H1 (cell line): ENCODE data around the gene SLCO4A1. TPM values are rescaled to one million over a fixed set of nuclear protein-coding genes. Genes with fewer than 3 reads are reported as not detected.

Experiments
- CTCF ChIA-PET: fragments of 300-600 bp; sonication (Branson Sonifier 250); formaldehyde crosslinking; loops from one replicate; lab custom pipeline; 2021; ENCODE audit not compliant: partially characterized antibody; lab: Charles Lee
- POLR2A ChIA-PET: fragments of 300-600 bp; sonication (Branson Sonifier 250); formaldehyde crosslinking; loops from one replicate; lab custom pipeline; 2021; ENCODE audit warnings: inconsistent platforms; ENCODE audit not compliant: partially characterized antibody; lab: Charles Lee
- DNase-seq, 2 experiments: peaks; one replicate each; pipeline versions ENCODE4 v3.0.0 to v3.0.0-alpha.2; 2010 to 2022; ENCODE audit warnings: low spot score in 2 of 2, low read depth in 1 of 2, mixed read lengths in 1 of 2
- FAIRE-seq: peaks from 2 replicates; lab custom pipeline; 2011; peaks lifted over from hg19 to GRCh38; lab: Jason Lieb, UNC
- H2AFZ ChIP-seq: 2 replicates; pipeline ENCODE4 v1.8.1; 2012; ENCODE audit warnings: low read length, inconsistent platforms
- H2AK5ac ChIP-seq: 2 replicates; pipeline ENCODE4 v1.6.1; 2013; ENCODE audit warnings: low read depth, low read length
- H2BK120ac ChIP-seq: replicated peaks from 2 replicates; pipeline ENCODE3; 2013; ENCODE audit warnings: low read depth, low read length, inconsistent platforms
- H2BK12ac ChIP-seq: 2 replicates; pipeline ENCODE4 v1.6.1; 2013; ENCODE audit warnings: low read depth, low read length
- H2BK15ac ChIP-seq: 2 replicates; pipeline ENCODE4 v1.6.1; 2013; ENCODE audit warnings: low read length
- H2BK20ac ChIP-seq: 2 replicates; pipeline ENCODE4 v1.6.1; 2013; ENCODE audit warnings: low read length
- H2BK5ac ChIP-seq: 2 replicates; pipeline ENCODE4 v1.6.1; 2013; ENCODE audit warnings: low read depth, low read length
- H3K14ac ChIP-seq: 2 replicates; pipeline ENCODE4 v1.6.1; 2013; ENCODE audit warnings: inconsistent platforms; ENCODE audit not compliant: insufficient read length
- H3K18ac ChIP-seq: 2 replicates; pipeline ENCODE4 v1.6.1; 2013; ENCODE audit warnings: low read length; ENCODE audit errors: extremely low read depth
- H3K23ac ChIP-seq: 2 replicates; pipeline ENCODE4 v1.6.1; 2013; ENCODE audit warnings: inconsistent platforms; ENCODE audit not compliant: insufficient read length
- H3K23me2 ChIP-seq: 2 replicates; pipeline ENCODE4 v1.6.1; 2013; ENCODE audit warnings: low read depth, low read length
- H3K27ac ChIP-seq: 2 replicates; pipeline ENCODE4 v1.6.1; 2011; ENCODE audit warnings: low read depth, low read length, inconsistent platforms
- H3K27me3 ChIP-seq, 4 experiments: replicated peaks in 1 of 4; 1 replicate in 1 of 4; 2 replicates in 3 of 4; pipeline versions ENCODE4 v1.6.1 to v1.8.1; 2011 to 2013; ENCODE audit warnings: low read length in 3 of 4, mild to moderate bottlenecking in 3 of 4, inconsistent platforms in 2 of 4, mixed read lengths in 2 of 4, moderate library complexity in 1 of 4; ENCODE audit not compliant: control insufficient read depth in 3 of 4, insufficient read depth in 3 of 4; ENCODE audit errors: extremely low read depth in 1 of 4
- H3K36me3 ChIP-seq, 4 experiments: 2 replicates each; pipeline versions ENCODE4 v1.6.1 to v1.8.1; 2011 to 2013; ENCODE audit warnings: mild to moderate bottlenecking in 4 of 4, low read length in 3 of 4, moderate library complexity in 2 of 4, control low read depth in 1 of 4, inconsistent platforms in 1 of 4; ENCODE audit not compliant: insufficient read depth in 4 of 4, control insufficient read depth in 2 of 4
- H3K4ac ChIP-seq: replicated peaks from 2 replicates; pipeline ENCODE3; 2013; ENCODE audit warnings: low read length, low read depth, mixed read lengths, inconsistent platforms; ENCODE audit not compliant: insufficient read length
- H3K4me1 ChIP-seq, 4 experiments: replicated peaks in 1 of 4; 1 replicate in 1 of 4; 2 replicates in 3 of 4; pipeline versions ENCODE4 v1.6.1 to v1.8.1; 2011 to 2013; ENCODE audit warnings: low read length in 3 of 4, inconsistent platforms in 2 of 4, mixed read lengths in 1 of 4; ENCODE audit not compliant: insufficient read depth in 4 of 4, control insufficient read depth in 3 of 4
- H3K4me2 ChIP-seq, 2 experiments: 2 replicates each; pipeline versions ENCODE4 v1.6.1 to v1.8.1; 2011 to 2013; ENCODE audit warnings: low read depth in 2 of 2, low read length in 2 of 2, control low read depth in 1 of 2, inconsistent platforms in 1 of 2, mild to moderate bottlenecking in 1 of 2; ENCODE audit not compliant: insufficient read depth in 1 of 2
- H3K4me3 ChIP-seq, 4 experiments: fragments of 200-600, 300-600 bp in 1 of 4; sonication (generic), shearing (Covaris generic), sonication (Bioruptor Twin) in 1 of 4; 2 replicates each; pipeline versions ENCODE4 v1.5.1 to v1.8.1; 2011 to 2016; ENCODE audit warnings: low read length in 4 of 4, low read depth in 3 of 4, control low read depth in 2 of 4, inconsistent platforms in 2 of 4, mild to moderate bottlenecking in 2 of 4, mixed read lengths in 1 of 4, moderate library complexity in 1 of 4; ENCODE audit not compliant: insufficient read depth in 2 of 4; ENCODE audit errors: extremely low read depth in 1 of 4
- H3K56ac ChIP-seq: replicated peaks from 2 replicates; pipeline ENCODE3; 2013; ENCODE audit warnings: low read depth, mild to moderate bottlenecking, mixed read lengths, low read length, inconsistent platforms; ENCODE audit not compliant: insufficient read length
- H3K79me1 ChIP-seq: 2 replicates; pipeline ENCODE4 v1.6.1; 2013; ENCODE audit warnings: low read depth, low read length, control low read depth
- H3K79me2 ChIP-seq, 2 experiments: 2 replicates each; pipeline versions ENCODE4 v1.6.1 to v1.8.1; 2012 to 2013; ENCODE audit warnings: low read length in 2 of 2, mild to moderate bottlenecking in 2 of 2, inconsistent platforms in 1 of 2; ENCODE audit not compliant: insufficient read depth in 2 of 2, control insufficient read depth in 1 of 2
- H3K9ac ChIP-seq, 4 experiments: replicated peaks in 1 of 4; 1 replicate in 1 of 4; 2 replicates in 3 of 4; pipeline versions ENCODE4 v1.6.1 to v1.8.1; 2011 to 2013; ENCODE audit warnings: low read depth in 3 of 4, low read length in 3 of 4, control low read depth in 2 of 4, mild to moderate bottlenecking in 2 of 4, moderate library complexity in 2 of 4, inconsistent platforms in 1 of 4; ENCODE audit errors: extremely low read depth in 1 of 4
- H3K9me3 ChIP-seq, 2 experiments: 2 replicates each; pipeline versions ENCODE4 v1.6.1 to v1.8.1; 2012 to 2013; ENCODE audit warnings: mild to moderate bottlenecking in 2 of 2, moderate library complexity in 2 of 2, control low read depth in 1 of 2, inconsistent platforms in 1 of 2, low read depth in 1 of 2, low read length in 1 of 2, mixed read lengths in 1 of 2; ENCODE audit not compliant: insufficient read depth in 2 of 2
- H4K20me1 ChIP-seq, 2 experiments: replicated peaks in 1 of 2; 2 replicates each; pipeline versions ENCODE3 to v1.8.1; 2011 to 2013; ENCODE audit warnings: inconsistent platforms in 2 of 2, low read length in 2 of 2, mild to moderate bottlenecking in 1 of 2; ENCODE audit not compliant: insufficient read depth in 2 of 2, control insufficient read depth in 1 of 2
- H4K5ac ChIP-seq: 2 replicates; pipeline ENCODE4 v1.6.1; 2013; ENCODE audit warnings: low read length, low read depth, mixed read lengths, inconsistent platforms; ENCODE audit not compliant: insufficient read length
- H4K8ac ChIP-seq: 2 replicates; pipeline ENCODE4 v1.8.0; 2013; ENCODE audit warnings: mild to moderate bottlenecking, moderate library complexity, low read length, inconsistent platforms; ENCODE audit not compliant: insufficient read depth; ENCODE audit errors: extremely low read depth
- H4K91ac ChIP-seq: replicated peaks from 2 replicates; pipeline ENCODE3; 2013; ENCODE audit warnings: low read length, mixed read lengths, inconsistent platforms; ENCODE audit not compliant: insufficient read length
- ASH2L ChIP-seq: fragments of 200-600, 300-600 bp; sonication (generic); IDR thresholded peaks from one replicate; pipeline ENCODE4 v1.7.1; 2017; ENCODE audit warnings: low read length
- BACH1 ChIP-seq: IDR thresholded peaks from 2 replicates; pipeline ENCODE4 v1.6.1; 2012; ENCODE audit warnings: low read length, improper control_type of control experiment
- BRCA1 ChIP-seq: IDR thresholded peaks from 2 replicates; pipeline ENCODE4 v1.6.1; 2012; ENCODE audit warnings: low read depth, low read length, improper control_type of control experiment
- CBX5 ChIP-seq: fragments of 300-800, 300-1000 bp; sonication (generic); IDR thresholded peaks from 2 replicates; pipeline ENCODE4 v1.7.1; 2016; ENCODE audit warnings: antibody characterized with exemption, low read length, low read depth
- CHD1 ChIP-seq: IDR thresholded peaks from 2 replicates; pipeline ENCODE4 v1.6.1; 2012; ENCODE audit warnings: low read depth, low read length, improper control_type of control experiment
- GABPA ChIP-seq: IDR thresholded peaks from 2 replicates; pipeline ENCODE4 v1.6.1; 2011; ENCODE audit warnings: mild to moderate bottlenecking, low read length, moderate library complexity, borderline replicate concordance; ENCODE audit not compliant: insufficient read depth
- KDM1A ChIP-seq: fragments of 200-600, 300-600 bp; sonication (generic); IDR thresholded peaks from 2 replicates; pipeline ENCODE4 v1.7.1; 2016; ENCODE audit warnings: mild to moderate bottlenecking, low read length, borderline replicate concordance
- RNF2 ChIP-seq: fragments of 200-900, 300-1000 bp; sonication (generic); IDR thresholded peaks from 2 replicates; pipeline ENCODE4 v1.7.1; 2016; ENCODE audit warnings: borderline replicate concordance, low read depth, mild to moderate bottlenecking, antibody characterized with exemption, low read length; ENCODE audit not compliant: poor library complexity, severe bottlenecking; ENCODE audit errors: missing control alignments
- SP1 ChIP-seq: IDR thresholded peaks from 2 replicates; pipeline ENCODE4 v1.6.1; 2011; ENCODE audit warnings: low read depth, low read length
- SP4 ChIP-seq: IDR thresholded peaks from 2 replicates; pipeline ENCODE4 v1.6.1; 2012; ENCODE audit warnings: low read length, inconsistent platforms
- WGBS, 2 experiments: shearing (Covaris generic) in 1 of 2; methylation state at CpG; one replicate each; pipeline versions ENCODE4 v1.1.6 to v1.1.7; 2013 to 2015; ENCODE audit warnings: low lambda C conversion rate in 2 of 2, mixed read lengths in 2 of 2, inconsistent platforms in 1 of 2, low coverage in 1 of 2, missing lambda C conversion rate in 1 of 2; ENCODE audit not compliant: insufficient replicate concordance in 2 of 2, insufficient coverage in 1 of 2, insufficient read length in 1 of 2; ENCODE audit errors: extremely low coverage in 1 of 2, missing lambda C conversion rate in 1 of 2; 5-methylcytosine and 5-hydroxymethylcytosine counted together
- polyA plus RNA-seq, 7 experiments: library from polyadenylated mRNA; depleted of rRNA in 3 of 7; stranded (reverse) in 5 of 7; unstranded in 2 of 7; fragments of >200 nt in 5 of 7; fragments of 200-250 nt in 2 of 7; gene quantifications; 1 replicate in 5 of 7; 2 replicates in 1 of 7; 4 replicates in 1 of 7; pipeline versions ENCODE4 v1.2.1 to v1.2.3, GENCODE V29; 2011 to 2013; ENCODE audit warnings: missing spikeins in 2 of 7, mixed read lengths in 2 of 7
- total RNA-seq: library from RNA; stranded (reverse); fragmentation: NEBNext Ultra II Directional; extraction: Animal tissue kit (Norgen Biotek cat#: 25700); gene quantifications from 2 replicates; pipeline ENCODE4 v1.2.1, GENCODE V29; 2021
- TF ChIP-seq, protein P1 (sequence below): IDR thresholded peaks from 2 replicates; pipeline ENCODE4 v1.6.1; 2011; ENCODE audit warnings: low read length, improper control_type of control experiment

SLCO4A1 gene
- total and polyA plus RNA-seq, 2 of the 8 experiments (the other 6 are each of a cell fraction or from before 2014, with no cell fraction given): 10.5 to 18.5 TPM

DNA sequence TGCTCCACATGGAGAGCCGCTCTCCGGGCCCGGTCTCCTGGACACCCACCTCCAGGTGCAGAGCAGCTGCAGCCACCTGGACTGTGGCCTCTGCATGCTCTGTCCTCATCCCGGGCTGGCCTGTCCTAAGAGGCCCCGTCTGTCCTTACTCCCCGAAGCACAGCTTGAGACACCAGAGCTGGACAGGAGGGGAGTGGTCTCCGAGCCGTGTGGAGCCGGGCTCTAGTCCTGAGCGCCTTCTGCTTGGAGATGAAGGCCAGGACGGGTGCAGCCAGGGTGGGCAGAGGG, 59.7 kb downstream of the SLCO4A1 start:
- Histone ChIP-seq H3K27me3 (peaks cover 0 to 2% (median 0%) of the 10 kb centered on the region in 4 experiments; a peak in 1 of 7 replicates), H3K79me2 (no peaks in the 10 kb centered on the region), H3K4me3 (no peak overlapping the region), H3K56ac (no peak overlapping the region), H4K20me1 (no peaks in the 10 kb centered on the region), H2AK5ac (no peak overlapping the region), H3K18ac (no peak overlapping the region), H3K4ac (no peak overlapping the region), H2AFZ (no peak overlapping the region), H3K4me2 (no peak overlapping the region), H2BK120ac (no peak overlapping the region), H3K9me3 (no peaks in the 10 kb centered on the region), H4K91ac (no peak overlapping the region), H4K5ac (no peak overlapping the region), H3K79me1 (no peaks in the 10 kb centered on the region), H2BK5ac (no peak overlapping the region), H2BK15ac (no peak overlapping the region), H3K9ac (no peak overlapping the region), H3K27ac (no peak overlapping the region), H3K23me2 (no peaks in the 10 kb centered on the region), H4K8ac (no peak overlapping the region), H3K36me3 (no peaks in the 10 kb centered on the region), H3K14ac (no peak overlapping the region), H3K23ac (no peak overlapping the region), H2BK20ac (no peak overlapping the region), H2BK12ac (no peak overlapping the region), H3K4me1 (no peaks in the 10 kb centered on the region; a peak in 1 of 7 replicates)
- POLR2A ChIA-PET: no interaction called here
- no peak for FAIRE-seq
- CTCF ChIA-PET: interaction anchor here (0.6 to 1.5 kb wide), 3 partner anchors 9 to 122 kb away, joined by 3 to 4 read pairs (median 3); no protein-coding TSS in a partner anchor
- no peak for DNase-seq
- WGBS, 2 experiments: 87% methylated on average over 6 of the region's 11 CpGs; no CpG with 5 or more reads in 1 of the 2 experiments
- no peak for TF ChIP-seq BRCA1
- TF ChIP-seq GABPA: no peak
- no peak for TF ChIP-seq CHD1
- TF ChIP-seq RNF2: no peak
- no peak for TF ChIP-seq BACH1
- TF ChIP-seq, protein P1, sequence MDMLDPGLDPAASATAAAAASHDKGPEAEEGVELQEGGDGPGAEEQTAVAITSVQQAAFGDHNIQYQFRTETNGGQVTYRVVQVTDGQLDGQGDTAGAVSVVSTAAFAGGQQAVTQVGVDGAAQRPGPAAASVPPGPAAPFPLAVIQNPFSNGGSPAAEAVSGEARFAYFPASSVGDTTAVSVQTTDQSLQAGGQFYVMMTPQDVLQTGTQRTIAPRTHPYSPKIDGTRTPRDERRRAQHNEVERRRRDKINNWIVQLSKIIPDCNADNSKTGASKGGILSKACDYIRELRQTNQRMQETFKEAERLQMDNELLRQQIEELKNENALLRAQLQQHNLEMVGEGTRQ: no peak
- no peak for TF ChIP-seq SP4
- no peak for TF ChIP-seq SP1
- TF ChIP-seq KDM1A: no peak
- no peak for TF ChIP-seq CBX5
- TF ChIP-seq ASH2L: no peak
